ENCODE measurements around the gene ELN.

Gene ELN

DNA sequence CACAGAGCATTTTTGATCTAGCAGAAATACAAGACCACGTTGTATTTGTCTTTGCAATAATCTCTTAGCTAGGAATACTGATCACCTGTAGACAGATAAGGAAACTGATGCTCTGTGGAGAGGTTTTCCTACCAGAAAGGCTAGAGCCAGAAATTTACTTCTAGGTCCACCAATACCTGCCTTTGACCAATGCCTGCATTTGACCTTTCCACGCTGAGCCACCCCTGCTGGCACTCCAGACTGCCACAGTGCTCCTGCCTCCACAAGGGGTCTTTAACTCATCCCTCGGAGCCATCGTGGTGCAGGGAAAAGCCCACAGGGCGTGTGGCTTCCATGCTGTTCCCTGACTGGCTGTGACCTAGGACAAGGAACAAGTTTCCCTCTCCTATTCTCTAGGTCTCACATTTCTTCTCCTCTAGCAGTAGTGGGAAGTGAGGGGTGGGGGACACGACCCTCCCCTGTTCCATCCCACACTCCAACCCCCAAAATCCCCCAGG, 1.5 kb upstream of the ELN start:
- no peak for DNase-seq

DNA sequence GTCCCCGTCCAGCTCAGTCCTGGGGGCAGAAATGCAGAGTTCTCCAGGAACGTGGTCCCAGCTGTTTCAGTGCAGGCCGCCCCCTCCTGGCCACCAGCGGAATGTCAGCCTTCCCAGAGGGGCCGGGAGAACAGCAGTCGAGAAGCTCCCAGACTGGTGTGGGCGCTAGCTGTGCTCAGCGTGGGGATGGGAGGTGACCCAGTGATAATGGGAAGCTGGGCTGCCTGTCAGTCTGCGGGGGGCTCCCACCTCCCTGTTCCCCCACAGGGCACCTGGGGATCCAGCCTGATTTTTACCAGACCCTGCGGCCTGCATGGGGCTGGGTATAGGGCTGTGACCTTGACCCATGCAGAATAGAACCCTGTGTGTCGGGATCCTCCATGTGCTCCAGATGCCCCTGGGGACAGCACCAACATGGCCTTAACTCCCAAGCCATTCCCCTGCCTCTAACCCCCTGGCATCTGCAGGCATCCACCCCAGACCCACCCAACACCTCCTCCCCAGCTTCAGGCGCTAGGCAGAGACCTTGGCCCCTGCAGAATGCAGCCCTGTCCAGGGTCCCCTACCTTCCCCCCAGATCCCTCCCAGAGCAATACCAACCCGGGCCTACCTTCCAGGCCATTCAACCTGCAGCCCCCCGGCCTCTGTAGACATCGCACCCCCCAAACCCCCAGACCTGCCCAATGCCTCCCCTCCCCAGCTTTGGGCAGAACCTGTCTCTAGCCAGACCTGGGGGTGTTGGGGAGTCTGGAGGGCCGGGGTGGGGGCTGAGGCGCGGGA, 880 bp upstream of the ELN start:
- DNase-seq: peak; percentile 64

- DNase-seq: no peak
These were observed 407 bp downstream of the ELN start for GRCh38 chr7:74028321-74028838.

- peak; percentile 13 for DNase-seq
These were observed 1.3 kb downstream of the ELN start for GRCh38 chr7:74029089-74029785.

DNA sequence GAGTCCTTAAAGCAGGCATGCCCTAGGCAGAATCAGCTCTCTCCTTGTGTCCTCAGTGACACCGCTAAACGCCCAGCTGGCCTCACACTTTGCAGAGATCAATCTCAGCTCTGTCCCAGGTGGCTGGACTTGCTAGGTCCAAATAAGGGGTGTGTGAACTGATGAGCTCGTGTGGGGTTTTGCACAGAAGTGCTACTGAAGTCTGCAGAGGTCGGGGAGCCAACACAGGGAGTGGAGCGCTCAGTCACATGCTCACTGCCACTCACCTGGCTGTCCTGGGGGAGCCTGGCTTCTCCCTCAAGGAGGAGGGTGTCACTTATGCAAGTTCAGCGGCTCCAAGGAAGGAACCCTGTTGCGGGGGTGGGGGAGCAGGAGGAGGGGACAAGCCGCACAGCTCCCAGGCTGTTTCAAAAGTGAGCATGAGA, 2.0 kb downstream of the ELN start:
- no peak for DNase-seq

DNA sequence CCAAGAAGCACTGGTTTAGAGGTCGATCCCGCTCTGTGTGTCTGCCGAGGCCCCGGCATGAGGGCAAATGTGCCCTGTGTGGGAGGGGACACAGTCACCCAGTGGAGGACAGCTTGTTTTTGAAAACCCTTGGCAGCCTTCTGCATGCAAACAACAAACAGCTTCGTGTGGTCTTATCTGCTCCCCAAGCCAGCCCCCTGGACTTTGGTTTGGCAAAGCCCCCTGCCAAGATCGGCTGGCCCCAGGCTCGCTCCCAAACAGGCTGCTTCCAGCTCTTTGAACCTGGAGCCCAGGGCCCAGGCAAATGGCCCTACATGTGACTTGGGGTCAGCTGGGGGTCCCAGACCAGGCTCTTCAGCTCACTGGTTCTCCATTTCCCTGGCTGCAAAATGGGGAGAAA, 2.9 kb downstream of the ELN start:
- no peak for DNase-seq

DNA sequence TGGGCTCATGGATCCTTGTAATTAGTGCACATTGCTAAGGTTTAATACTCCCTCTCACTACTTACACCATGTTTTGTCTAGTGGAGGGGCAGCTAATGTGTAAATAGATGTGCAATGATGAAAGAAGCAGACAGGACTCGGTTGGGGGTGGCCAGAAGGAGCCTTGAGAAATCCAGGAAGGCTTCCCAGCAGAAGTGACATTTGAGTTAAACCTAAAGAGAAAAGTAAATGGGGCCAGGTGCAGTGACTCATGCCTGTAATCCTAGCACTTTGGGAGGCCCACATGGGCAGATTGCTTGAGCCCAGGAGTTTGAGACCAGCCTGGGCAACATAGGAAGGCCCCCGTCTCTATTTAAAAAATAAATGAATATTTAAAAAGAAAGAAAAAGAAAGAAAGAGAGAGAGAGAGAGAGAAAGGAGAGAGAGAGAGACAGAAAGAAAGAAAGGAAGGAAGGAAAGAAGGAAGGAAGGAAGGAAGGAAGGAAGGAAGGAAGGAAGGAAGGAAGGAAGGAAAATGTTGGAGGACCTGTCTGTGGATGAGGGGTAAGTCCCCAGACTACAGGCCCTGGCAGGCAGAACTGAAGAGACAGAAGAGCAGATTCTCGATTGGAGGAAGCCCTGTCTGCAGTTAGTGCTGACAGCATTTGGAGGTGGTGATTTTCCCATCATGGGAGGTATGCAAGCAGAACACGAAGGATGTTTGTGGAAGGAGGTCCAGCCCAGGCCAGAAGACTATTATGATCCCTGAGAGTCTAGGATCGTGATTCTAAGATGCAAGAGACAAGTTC, 3.6 kb downstream of the ELN start:
- no peak for DNase-seq

GRCh38 chr7:74032191-74032490, 4.2 kb downstream of the ELN start:
- no peak for DNase-seq

DNA sequence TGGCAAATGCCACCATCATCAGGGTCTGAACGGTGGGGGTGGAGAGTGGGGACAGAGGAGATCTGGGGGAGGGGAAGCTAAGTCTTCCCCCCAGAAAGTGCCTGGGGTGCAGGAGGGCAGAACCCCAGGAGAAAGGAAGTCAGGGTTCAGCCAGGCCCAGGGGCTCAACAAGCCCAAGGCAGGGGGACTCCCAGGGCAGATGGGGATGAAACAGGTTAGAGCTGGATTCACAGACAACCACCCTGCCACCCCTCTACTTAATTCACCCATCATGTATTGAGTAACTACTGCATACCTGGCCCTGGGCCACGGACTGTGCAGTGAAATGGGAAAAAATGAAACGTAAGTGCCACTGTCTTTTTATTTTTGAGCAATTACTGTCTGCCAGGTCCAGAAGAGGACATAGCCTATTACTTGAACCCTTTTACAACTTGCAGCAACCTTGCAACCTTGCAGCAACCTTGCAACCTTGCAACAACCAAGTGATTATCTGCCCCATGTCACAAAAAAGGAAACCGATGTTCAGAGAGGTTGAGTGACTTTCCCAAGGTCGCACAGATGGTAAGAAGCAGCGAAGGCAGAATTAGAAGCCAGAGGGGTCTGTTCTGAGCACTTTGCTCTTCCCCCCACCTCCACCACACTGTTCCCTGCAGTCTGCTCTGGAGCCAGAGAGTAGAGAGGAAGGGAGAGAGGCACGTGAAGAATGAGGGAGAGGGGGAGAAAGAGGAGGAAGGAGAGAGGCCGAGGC, 4.8 kb downstream of the ELN start:
- no peak for DNase-seq

- no peak for DNase-seq
These were observed 5.7 kb downstream of the ELN start for GRCh38 chr7:74033372-74034311.

DNA sequence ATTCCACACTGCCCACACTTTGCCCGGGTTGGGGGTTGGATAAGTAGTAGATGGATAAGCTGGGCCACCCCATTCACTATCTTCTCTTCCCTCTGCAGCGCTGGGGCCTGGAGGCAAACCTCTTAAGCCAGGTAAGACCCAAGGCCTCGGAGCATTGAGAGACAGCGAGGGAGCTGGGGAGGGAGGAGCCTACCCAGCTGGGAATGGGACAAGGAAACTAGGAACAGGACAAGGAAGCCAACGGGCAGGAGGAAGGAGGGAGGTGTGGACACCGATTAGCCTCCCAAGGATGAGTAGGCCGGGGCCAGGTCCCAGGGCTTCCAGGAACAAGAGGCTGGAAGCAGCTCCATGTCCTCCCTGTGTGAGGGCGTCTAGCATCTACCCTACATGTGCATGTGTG, 9.6 kb downstream of the ELN start:
- no peak for DNase-seq

GRCh38 chr7:74038194-74038961, 10.4 kb downstream of the ELN start:
- no peak for DNase-seq

GRCh38 chr7:74039337-74039736, 11.4 kb downstream of the ELN start:
- no peak for DNase-seq

- no peak for DNase-seq
These were observed 12.3 kb downstream of the ELN start for GRCh38 chr7:74040101-74040790.

- DNase-seq: no peak
These were observed 13.0 kb downstream of the ELN start for GRCh38 chr7:74040791-74041520.

DNA sequence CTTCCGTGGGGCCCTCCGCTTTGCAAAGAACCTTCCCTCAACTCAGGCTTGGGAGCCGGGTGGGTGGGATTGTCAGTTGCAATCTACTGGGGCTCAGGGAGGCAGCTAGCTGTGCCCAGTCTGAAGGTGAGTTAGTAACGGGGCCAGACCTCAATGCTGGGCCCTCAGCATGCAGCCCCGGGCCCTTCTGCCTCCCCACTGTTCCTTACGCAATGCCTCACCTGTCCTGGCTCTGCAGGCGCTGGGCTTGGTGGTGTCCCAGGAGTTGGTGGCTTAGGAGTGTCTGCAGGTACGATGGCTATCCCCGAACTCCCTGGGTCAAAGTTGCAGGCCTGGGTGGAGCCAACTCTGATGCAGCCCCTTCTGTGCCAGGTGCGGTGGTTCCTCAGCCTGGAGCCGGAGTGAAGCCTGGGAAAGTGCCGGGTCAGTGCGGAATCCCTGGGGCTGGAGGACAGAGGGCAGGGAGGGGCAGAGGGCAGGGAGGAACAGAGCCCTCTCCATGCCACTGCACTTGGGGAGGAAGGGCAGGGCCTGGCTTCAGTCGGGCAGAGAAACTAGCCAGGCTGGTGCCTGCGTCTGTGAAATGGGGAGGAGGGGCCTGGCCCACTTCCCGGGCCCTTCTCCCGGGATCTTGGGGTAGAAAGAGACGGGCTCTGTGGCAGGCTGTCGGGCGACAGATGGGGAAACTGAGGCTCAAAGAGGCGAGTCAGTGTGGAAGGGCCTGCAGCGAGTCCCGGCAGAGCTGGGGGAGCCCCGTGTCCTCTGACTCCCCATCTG, 15.0 kb downstream of the ELN start:
- DNase-seq: no peak

DNA sequence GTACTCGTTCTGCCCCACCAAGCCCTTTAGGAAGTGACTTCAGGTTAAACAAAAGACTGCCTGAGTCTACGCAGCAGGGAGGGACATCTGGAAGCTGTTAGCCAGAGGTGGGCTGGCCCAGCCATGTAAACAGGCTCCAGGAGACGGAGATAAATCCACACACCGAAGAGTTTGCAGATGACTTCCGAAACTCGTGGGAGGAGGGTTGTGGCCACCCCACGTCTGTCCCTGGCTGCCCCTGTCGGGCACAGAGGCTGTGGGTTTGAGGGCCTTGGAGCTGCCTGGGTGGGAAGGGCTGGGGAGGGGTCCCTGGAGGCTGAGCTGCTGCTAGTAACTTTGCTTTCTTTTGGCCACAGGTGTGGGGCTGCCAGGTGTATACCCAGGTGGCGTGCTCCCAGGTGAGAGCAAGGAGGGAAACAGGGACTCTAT, 15.6 kb downstream of the ELN start:
- DNase-seq: no peak

Measured in GDM1 (cell line).